ENCODE data around the gene RAP1GAP2.

GRCh38 chr17:2796164-2797125, at the start of gene RAP1GAP2:
- TF ChIP-seq CTCF (IDR thresholded peaks at IDR 0.05; ENCODE audit: control extremely low read depth in 1 of 3, insufficient read depth in 1 of 3, low read depth in 1 of 3, low read length in 3 of 3) (no peak), MAFK (IDR thresholded peaks at IDR 0.05; ENCODE audit: low read depth, low read length) (no peak), CHD2 (IDR thresholded peaks at IDR 0.05; ENCODE audit: low read length) (no peak), EP300 (IDR thresholded peaks at IDR 0.05; ENCODE audit: borderline replicate concordance in 1 of 2, low read depth in 2 of 2, low read length in 2 of 2) (no peak), RNF2 (IDR thresholded peaks at IDR 0.05; ENCODE audit: borderline replicate concordance, low read depth, low read length, missing control alignments, poor library complexity, severe bottlenecking) (no peak), POLR2A (IDR thresholded peaks at IDR 0.05; ENCODE audit: control extremely low read depth in 1 of 2, low read depth in 2 of 2, low read length in 2 of 2) (no peak), POLR2AphosphoS5 (IDR thresholded peaks at IDR 0.05; ENCODE audit: low read depth, low read length) (no peak), PHF8 (conservative IDR thresholded peaks at IDR 0.05; ENCODE audit: low read depth, low read length) (no peak), EZH2 (IDR thresholded peaks at IDR 0.05; ENCODE audit: low read depth, low read length, severe bottlenecking) (no peak), NANOG (IDR thresholded peaks at IDR 0.05; ENCODE audit: insufficient read depth, low read depth, low read length, poor library complexity, severe bottlenecking) (no peak)
